ENCODE results near the gene SAP30BP.

DNA sequence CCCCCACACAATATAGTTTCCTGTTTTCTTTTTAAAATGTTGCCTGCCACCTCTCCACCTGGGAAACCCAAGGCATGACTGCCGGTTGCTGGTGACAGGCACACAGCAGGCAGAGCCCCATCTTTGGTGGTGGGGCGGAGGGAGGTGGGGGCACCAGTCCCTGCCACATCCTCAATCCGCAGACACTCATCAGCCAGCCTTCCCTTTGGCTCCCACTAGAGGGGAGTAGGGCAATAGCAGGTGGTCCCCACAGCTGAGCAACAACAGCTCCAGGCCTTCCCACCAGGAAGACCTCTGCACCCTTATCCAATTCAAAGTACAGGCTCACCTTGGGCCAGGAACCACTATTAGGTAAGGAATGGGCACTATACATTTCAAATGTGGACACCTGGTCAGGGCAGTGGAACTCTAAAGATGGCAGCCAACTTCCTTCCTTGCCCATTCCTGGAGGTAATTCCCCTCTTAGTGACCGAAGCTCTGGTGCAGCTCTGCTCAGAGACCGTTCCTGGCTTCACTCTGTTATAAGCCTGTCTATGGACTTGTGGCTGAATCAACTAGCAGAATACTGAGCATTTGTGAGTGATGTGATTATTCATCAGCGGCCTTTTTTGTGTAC is 14.1 kb upstream of the SAP30BP start:
- TF ChIP-seq EZH2 (IDR thresholded peaks at IDR 0.05; ENCODE audit: borderline replicate concordance, control insufficient read depth, low read depth, low read length): no peak
- no peak for TF ChIP-seq RAD51 (IDR thresholded peaks at IDR 0.05)
- no peak for TF ChIP-seq JUND (IDR thresholded peaks at IDR 0.05; ENCODE audit: low read depth, low read length)
- TF ChIP-seq SMC3 (IDR thresholded peaks at IDR 0.05; ENCODE audit: borderline replicate concordance, low read length): peak; percentile 27; the same call in 1 of the 2 replicates
- no peak for TF ChIP-seq MYC (IDR thresholded peaks at IDR 0.05; ENCODE audit: insufficient read depth, insufficient read length, insufficient replicate concordance, low read length, severe bottlenecking)
- TF ChIP-seq EP300 (IDR thresholded peaks at IDR 0.05; ENCODE audit: borderline replicate concordance in 1 of 2, control insufficient read depth in 1 of 2, low read depth in 2 of 2, low read length in 2 of 2): no peak
- TF ChIP-seq BRCA1 (IDR thresholded peaks at IDR 0.05; ENCODE audit: low read depth, low read length): no peak
- TF ChIP-seq ZNF274 (IDR thresholded peaks at IDR 0.05; ENCODE audit: insufficient read depth, insufficient read length): no peak
- TF ChIP-seq CTCF (IDR thresholded peaks at IDR 0.05 in 2 of 3, conservative IDR thresholded peaks at IDR 0.05 in 1 of 3; ENCODE audit: control insufficient read depth in 2 of 3, extremely low read depth in 1 of 3, insufficient read depth in 1 of 3, low read depth in 3 of 3, low read length in 3 of 3): peak; percentile 71 to 95 (median 87)
- TF ChIP-seq ZNF24 (IDR thresholded peaks at IDR 0.05): no peak
- TF ChIP-seq, protein P1, sequence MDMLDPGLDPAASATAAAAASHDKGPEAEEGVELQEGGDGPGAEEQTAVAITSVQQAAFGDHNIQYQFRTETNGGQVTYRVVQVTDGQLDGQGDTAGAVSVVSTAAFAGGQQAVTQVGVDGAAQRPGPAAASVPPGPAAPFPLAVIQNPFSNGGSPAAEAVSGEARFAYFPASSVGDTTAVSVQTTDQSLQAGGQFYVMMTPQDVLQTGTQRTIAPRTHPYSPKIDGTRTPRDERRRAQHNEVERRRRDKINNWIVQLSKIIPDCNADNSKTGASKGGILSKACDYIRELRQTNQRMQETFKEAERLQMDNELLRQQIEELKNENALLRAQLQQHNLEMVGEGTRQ (IDR thresholded peaks at IDR 0.05; ENCODE audit: borderline replicate concordance, low read depth, low read length): no peak
